Panc1 (cell line): ENCODE results near the gene EHHADH.

ENCODE experiments used
- CTCF ChIP-seq: fragments of 450-650 bp; IDR thresholded peaks from 2 replicates; pipeline ENCODE4 v1.5.1; 2017; ENCODE audit warnings: mild to moderate bottlenecking
- POLR2AphosphoS5 ChIP-seq: IDR thresholded peaks from 2 replicates; pipeline ENCODE4 v1.6.1; 2012; ENCODE audit warnings: mild to moderate bottlenecking, low read depth, low read length, moderate library complexity

- TF ChIP-seq POLR2AphosphoS5, result no peak
- no peak for TF ChIP-seq CTCF
These were observed 41.8 kb downstream of the EHHADH start for GRCh38 chr3:185212086-185212485.
